ENCODE results near the gene NUDT8. TPM values are rescaled to one million over a fixed set of nuclear protein-coding genes. Genes with fewer than 3 reads are reported as not detected.
"Not testable (repeated sequence)": the region's sequence is repeated elsewhere in the genome, so short reads cannot be mapped to it uniquely, and the experiment has no call there.

Gene NUDT8
- total RNA-seq, 1 donor from 2014 or later, result 6.8 TPM

DNA sequence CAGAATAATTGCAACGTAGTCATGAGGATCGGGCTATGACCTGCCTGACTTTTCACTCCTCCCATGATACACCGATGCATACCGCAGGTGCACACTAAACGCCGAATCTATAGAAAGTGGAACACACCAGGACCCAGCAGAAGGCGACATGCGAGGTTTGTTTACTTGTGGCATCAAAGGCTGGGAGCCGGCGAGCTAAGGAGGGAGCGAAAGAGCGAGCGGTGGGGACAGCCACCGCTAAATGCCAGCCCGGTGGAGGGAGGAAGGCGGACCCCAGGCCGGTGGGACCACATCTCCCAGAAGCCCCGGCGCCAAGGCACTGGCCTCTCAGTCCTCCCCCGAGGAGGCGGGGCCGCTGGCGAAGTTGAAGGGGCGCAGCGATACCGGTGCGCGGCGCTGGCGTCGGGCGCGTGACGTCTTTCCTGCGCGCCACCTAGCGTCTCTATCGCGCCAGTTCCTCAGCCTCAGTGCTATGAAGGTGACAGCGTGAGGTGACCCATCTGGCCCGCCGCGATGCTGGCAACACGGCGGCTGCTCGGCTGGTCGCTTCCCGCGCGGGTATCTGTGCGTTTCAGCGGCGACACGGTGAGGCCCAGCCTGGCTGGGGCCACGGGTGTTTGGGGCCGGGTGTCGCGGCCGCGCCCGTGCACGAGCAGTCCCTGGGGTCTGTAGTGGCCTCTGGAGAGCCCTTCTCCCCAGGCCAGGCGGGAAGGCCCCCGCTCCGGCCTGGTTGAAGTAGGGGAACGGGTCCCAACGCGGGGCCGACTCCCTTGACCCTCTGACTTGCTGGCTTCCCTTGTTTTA is 23.0 kb downstream of the NUDT8 start, which contains the start of gene NDUFV1:
NDUFV1 (plus strand) TSS at position 445 of the 804 bp plus-strand sequence; CDS start at position 514, 69 bp downstream.
- H3K9me3 Mint-ChIP-seq (ENCODE audit: unreplicated experiment), result no peaks in the 10 kb centered on the region

DNA sequence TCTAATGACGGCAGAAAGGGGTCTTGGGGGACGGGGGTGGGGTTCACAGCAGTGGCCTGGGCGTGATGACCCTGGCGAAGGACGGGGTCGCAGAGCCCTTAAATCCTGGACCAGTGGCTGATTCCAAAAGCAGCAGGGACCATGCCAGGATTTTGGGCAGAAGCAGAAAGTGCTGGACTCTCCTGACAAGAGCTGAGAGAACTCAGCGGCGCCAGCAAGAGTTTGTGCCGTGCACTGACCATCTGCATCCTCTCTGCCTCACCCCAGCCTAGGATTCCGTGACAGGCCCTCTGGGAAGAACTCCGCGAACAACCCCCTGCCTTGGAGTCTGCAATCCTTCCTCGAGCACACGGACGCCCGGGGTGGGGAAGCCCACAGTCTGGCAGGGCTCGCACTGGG is 23.6 kb downstream of the NUDT8 start:
- H3K9me3 Mint-ChIP-seq (ENCODE audit: unreplicated experiment), result no peaks in the 10 kb centered on the region
- DNase-seq (ENCODE audit: low spot score), result no peak

More for the DNA sequence above, 23.0 kb downstream of the NUDT8 start, which contains the start of gene NDUFV1:
- Mint-ChIP-seq H3K27ac (ENCODE audit: unreplicated experiment) (peak within 1 kb of the TSS; percentile 80), H3K27me3 (ENCODE audit: unreplicated experiment) (peaks cover 12% of the 10 kb centered on the region), H3K36me3 (ENCODE audit: low read depth, unreplicated experiment) (peaks cover 18% of the 10 kb centered on the region), H3K4me1 (ENCODE audit: unreplicated experiment) (peaks cover 21% of the 10 kb centered on the region), H3K4me3 (ENCODE audit: unreplicated experiment) (peak within 1 kb of the TSS; percentile 97)
- TF ChIP-seq, protein P1, sequence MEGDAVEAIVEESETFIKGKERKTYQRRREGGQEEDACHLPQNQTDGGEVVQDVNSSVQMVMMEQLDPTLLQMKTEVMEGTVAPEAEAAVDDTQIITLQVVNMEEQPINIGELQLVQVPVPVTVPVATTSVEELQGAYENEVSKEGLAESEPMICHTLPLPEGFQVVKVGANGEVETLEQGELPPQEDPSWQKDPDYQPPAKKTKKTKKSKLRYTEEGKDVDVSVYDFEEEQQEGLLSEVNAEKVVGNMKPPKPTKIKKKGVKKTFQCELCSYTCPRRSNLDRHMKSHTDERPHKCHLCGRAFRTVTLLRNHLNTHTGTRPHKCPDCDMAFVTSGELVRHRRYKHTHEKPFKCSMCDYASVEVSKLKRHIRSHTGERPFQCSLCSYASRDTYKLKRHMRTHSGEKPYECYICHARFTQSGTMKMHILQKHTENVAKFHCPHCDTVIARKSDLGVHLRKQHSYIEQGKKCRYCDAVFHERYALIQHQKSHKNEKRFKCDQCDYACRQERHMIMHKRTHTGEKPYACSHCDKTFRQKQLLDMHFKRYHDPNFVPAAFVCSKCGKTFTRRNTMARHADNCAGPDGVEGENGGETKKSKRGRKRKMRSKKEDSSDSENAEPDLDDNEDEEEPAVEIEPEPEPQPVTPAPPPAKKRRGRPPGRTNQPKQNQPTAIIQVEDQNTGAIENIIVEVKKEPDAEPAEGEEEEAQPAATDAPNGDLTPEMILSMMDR (IDR thresholded peaks at IDR 0.05; ENCODE audit: unreplicated experiment), result peak; percentile 70
- DNase-seq (ENCODE audit: low spot score), result peak; percentile 97

DNA sequence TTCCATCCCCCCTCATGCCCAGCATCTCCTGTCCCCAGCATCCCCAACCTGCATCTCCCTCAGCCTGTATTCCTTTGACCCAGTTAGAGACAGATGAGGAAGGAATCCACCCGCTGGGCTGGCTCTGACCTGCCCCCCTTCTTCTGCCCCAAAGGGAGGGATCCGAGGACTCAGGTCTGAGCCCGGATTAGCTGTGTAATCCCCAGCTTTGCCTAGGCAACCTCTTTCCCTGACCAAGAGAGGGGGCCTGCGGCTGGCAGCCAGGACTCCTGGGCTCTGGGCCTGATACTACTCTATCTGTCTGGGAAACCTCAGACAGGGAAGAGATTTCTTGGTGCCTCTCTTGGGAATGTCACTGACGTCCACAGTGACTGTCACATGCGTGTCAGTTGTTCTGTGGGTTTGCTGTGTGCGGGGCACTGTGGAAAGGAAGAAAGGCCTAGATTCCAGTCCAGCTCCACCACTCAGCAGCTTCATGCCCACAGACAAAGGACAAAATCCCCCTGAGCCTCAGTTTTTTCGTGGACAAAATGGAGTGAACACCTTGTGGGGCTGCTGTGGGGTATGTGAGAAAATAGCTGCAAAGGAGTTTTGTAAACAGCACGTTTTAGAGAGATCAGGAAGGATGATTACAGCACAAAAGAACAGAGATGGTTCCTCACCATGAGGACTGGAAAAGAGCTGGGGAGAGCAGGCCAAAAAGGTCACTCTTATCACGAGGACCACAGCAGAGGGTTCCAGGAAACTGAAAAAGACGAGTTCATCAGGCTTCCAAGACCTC is 24.3 kb downstream of the NUDT8 start:
- DNase-seq (ENCODE audit: low spot score), result no peak
- TF ChIP-seq, protein P1 (IDR thresholded peaks at IDR 0.05; ENCODE audit: unreplicated experiment), result no peak
- Mint-ChIP-seq H3K27ac (ENCODE audit: unreplicated experiment) (peak overlapping the region; percentile 6), H3K36me3 (ENCODE audit: low read depth, unreplicated experiment) (peaks cover 18% of the 10 kb centered on the region), H3K9me3 (ENCODE audit: unreplicated experiment) (no peaks in the 10 kb centered on the region), H3K27me3 (ENCODE audit: unreplicated experiment) (peaks cover 12% of the 10 kb centered on the region), H3K4me3 (ENCODE audit: unreplicated experiment) (peak overlapping the region; percentile 80), H3K4me1 (ENCODE audit: unreplicated experiment) (peaks cover 21% of the 10 kb centered on the region)

More for the DNA sequence above, 23.6 kb downstream of the NUDT8 start:
- H3K36me3 Mint-ChIP-seq (ENCODE audit: low read depth, unreplicated experiment), result peaks cover 18% of the 10 kb centered on the region
- H3K4me1 Mint-ChIP-seq (ENCODE audit: unreplicated experiment), result peaks cover 21% of the 10 kb centered on the region
- peaks cover 12% of the 10 kb centered on the region for H3K27me3 Mint-ChIP-seq (ENCODE audit: unreplicated experiment)
- TF ChIP-seq, protein P1 (IDR thresholded peaks at IDR 0.05; ENCODE audit: unreplicated experiment), result no peak
- H3K27ac Mint-ChIP-seq (ENCODE audit: unreplicated experiment), result no peak overlapping the region
- peak overlapping the region; percentile 95 for H3K4me3 Mint-ChIP-seq (ENCODE audit: unreplicated experiment)

DNA sequence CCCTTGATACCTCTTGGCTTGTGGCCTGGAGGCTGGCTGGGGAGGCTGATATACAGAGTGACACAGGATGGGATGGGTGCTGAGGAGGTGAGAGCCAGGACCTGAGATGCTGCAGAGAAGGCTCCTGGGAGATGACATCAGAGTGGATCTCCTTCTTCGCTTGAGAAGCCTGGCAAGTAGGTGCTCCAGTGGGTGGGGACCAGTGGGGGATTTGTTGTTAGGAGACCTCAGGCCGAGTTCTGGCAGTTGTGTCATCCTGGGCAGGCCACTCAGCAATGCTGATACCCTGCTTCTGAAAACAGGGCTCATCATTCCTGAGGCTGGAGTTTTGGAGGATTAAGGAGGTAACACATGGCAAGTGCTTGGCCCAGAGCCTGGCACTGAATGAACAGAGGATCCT is 24.9 kb downstream of the NUDT8 start:
- Mint-ChIP-seq H3K27me3 (ENCODE audit: unreplicated experiment) (peaks cover 12% of the 10 kb centered on the region), H3K27ac (ENCODE audit: unreplicated experiment) (no peak overlapping the region), H3K36me3 (ENCODE audit: low read depth, unreplicated experiment) (peaks cover 18% of the 10 kb centered on the region), H3K4me1 (ENCODE audit: unreplicated experiment) (peaks cover 21% of the 10 kb centered on the region), H3K4me3 (ENCODE audit: unreplicated experiment) (peak overlapping the region; percentile 34), H3K9me3 (ENCODE audit: unreplicated experiment) (no peaks in the 10 kb centered on the region)
- DNase-seq (ENCODE audit: low spot score), result no peak
- TF ChIP-seq, protein P1 (IDR thresholded peaks at IDR 0.05; ENCODE audit: unreplicated experiment), result no peak

DNA sequence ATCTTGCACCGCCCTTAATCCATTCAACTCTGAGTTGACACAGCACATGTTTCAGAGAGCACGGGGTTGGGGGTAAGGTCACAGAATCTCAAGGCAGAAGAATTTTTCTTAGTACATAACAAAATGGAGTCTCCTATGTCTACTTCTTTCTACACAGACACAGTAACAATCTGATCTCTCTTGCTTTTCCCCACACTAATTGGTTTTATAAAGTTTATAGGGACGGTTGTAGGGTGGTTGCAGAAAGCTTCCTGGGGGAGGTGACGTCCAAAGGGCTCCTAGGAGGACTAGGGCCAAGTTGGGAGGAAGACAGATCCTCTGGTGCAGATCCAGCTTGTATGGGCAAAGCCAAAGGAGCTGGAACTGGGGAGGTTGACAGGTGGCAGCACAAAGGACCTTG is 25.6 kb downstream of the NUDT8 start:
- DNase-seq (ENCODE audit: low spot score); H3K9me3 Mint-ChIP-seq (ENCODE audit: unreplicated experiment); H3K27ac Mint-ChIP-seq (ENCODE audit: unreplicated experiment): not testable (repeated sequence)
- Mint-ChIP-seq H3K4me1 (ENCODE audit: unreplicated experiment) (peaks cover 21% of the 10 kb centered on the region), H3K36me3 (ENCODE audit: low read depth, unreplicated experiment) (peaks cover 13% of the 10 kb centered on the region), H3K27me3 (ENCODE audit: unreplicated experiment) (peaks cover 12% of the 10 kb centered on the region), H3K4me3 (ENCODE audit: unreplicated experiment) (peak overlapping the region; percentile 34)
